ENCODE results near the gene TMX4.

Gene TMX4

GRCh38 chr20:7930343-7930742 is 89.2 kb downstream of the TMX4 start:
- Mint-ChIP-seq H3K4me3 (no peak overlapping the region), H3K36me3 (no peaks in the 10 kb centered on the region), H3K27me3 (no peaks in the 10 kb centered on the region), H3K27ac (no peak overlapping the region), H3K9me3 (no peaks in the 10 kb centered on the region), H3K4me1 (no peaks in the 10 kb centered on the region)
- CTCF ChIA-PET = no interaction called here
- no peak for DNase-seq

All from activated naive CD4-positive, alpha-beta T cell treated with anti-CD3 and anti-CD28 coated beads, Interleukin-2, amount 10 ng/mL, durations not matched to agents 7 days and 5 days (primary cell).